ENCODE measurements around the gene TALDO1. TPM values are rescaled to one million over a fixed set of nuclear protein-coding genes. Genes with fewer than 3 reads are reported as not detected.

TALDO1 gene
- total RNA-seq, 2 donors from 2014 or later, result 132 to 232 TPM

DNA sequence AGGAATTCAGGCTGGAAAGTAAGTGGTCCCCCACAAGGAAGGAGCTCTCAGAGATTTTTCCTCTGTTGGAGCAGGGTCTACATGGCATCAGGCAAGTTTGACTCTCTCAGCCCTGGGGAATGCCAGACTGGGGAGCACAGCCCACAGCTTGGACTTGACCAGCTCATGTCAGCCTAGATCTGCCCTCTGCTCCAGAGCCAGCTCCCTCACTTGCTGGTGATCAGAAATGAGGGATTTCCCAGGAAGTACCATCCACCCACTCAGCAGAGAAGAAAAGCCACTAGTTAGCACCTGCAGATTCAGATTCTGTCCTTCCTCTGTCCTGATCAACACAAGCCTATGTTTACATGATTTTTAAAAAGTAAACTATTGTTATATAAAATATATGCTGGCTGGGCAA is 13.0 kb downstream of the TALDO1 start:
- H3K27me3 ChIP-seq (replicated peaks; ENCODE audit: insufficient read depth), result no peaks in the 10 kb centered on the region
- H3K27ac ChIP-seq, result no peak overlapping the region
- H3K4me1 ChIP-seq (ENCODE audit: control insufficient read depth in 1 of 2, low read depth in 2 of 2), result no peaks in the 10 kb centered on the region
- H3K4me3 ChIP-seq, result no peak overlapping the region
- DNase-seq (ENCODE audit: low spot score), result no peak
- TF ChIP-seq, protein P1, sequence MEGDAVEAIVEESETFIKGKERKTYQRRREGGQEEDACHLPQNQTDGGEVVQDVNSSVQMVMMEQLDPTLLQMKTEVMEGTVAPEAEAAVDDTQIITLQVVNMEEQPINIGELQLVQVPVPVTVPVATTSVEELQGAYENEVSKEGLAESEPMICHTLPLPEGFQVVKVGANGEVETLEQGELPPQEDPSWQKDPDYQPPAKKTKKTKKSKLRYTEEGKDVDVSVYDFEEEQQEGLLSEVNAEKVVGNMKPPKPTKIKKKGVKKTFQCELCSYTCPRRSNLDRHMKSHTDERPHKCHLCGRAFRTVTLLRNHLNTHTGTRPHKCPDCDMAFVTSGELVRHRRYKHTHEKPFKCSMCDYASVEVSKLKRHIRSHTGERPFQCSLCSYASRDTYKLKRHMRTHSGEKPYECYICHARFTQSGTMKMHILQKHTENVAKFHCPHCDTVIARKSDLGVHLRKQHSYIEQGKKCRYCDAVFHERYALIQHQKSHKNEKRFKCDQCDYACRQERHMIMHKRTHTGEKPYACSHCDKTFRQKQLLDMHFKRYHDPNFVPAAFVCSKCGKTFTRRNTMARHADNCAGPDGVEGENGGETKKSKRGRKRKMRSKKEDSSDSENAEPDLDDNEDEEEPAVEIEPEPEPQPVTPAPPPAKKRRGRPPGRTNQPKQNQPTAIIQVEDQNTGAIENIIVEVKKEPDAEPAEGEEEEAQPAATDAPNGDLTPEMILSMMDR (IDR thresholded peaks at IDR 0.05), result no peak
- peaks cover 47% of the 10 kb centered on the region for H3K36me3 ChIP-seq
- ATAC-seq (ENCODE audit: insufficient number of reproducible peaks, low FRiP score, low read depth), result no peak
- no peaks in the 10 kb centered on the region for H3K9me3 ChIP-seq

DNA sequence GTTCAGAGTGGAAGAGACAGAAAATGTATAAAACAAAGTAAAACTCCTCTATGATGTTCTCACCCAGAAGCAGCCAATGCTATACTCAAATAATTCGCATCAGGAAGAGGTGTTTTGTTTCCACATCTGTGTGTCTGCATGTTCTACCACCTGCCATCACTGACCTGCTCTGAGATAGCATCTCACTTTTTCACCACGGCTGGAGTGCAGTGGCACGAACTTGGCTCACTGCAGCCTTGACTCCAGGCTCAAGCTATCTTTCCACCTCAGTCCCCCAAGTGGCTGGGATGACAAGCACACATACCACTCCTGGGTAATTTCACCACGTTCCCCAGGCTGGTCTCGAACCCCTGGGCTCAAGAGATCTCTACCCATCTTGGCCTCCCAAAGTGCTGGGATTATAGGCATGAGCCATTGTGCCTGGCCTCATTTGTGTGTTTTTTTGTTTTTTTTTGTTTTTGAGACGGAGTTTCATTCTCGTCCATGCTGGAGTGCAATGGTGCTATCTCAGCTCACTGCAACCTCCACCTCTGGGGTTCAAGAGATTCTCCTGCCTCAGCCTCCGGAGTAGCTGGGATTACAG is 14.4 kb downstream of the TALDO1 start:
- no peaks in the 10 kb centered on the region for H3K27me3 ChIP-seq (replicated peaks; ENCODE audit: insufficient read depth)
- peaks cover 49% of the 10 kb centered on the region for H3K36me3 ChIP-seq
- TF ChIP-seq, protein P1 (IDR thresholded peaks at IDR 0.05), result no peak
- no peaks in the 10 kb centered on the region for H3K9me3 ChIP-seq
- H3K27ac ChIP-seq, result no peak overlapping the region
- no peaks in the 10 kb centered on the region for H3K4me1 ChIP-seq (ENCODE audit: control insufficient read depth in 1 of 2, low read depth in 2 of 2)
- H3K4me3 ChIP-seq, result no peak overlapping the region
- no peak for DNase-seq (ENCODE audit: low spot score)
- no peak for ATAC-seq (ENCODE audit: insufficient number of reproducible peaks, low FRiP score, low read depth)

DNA sequence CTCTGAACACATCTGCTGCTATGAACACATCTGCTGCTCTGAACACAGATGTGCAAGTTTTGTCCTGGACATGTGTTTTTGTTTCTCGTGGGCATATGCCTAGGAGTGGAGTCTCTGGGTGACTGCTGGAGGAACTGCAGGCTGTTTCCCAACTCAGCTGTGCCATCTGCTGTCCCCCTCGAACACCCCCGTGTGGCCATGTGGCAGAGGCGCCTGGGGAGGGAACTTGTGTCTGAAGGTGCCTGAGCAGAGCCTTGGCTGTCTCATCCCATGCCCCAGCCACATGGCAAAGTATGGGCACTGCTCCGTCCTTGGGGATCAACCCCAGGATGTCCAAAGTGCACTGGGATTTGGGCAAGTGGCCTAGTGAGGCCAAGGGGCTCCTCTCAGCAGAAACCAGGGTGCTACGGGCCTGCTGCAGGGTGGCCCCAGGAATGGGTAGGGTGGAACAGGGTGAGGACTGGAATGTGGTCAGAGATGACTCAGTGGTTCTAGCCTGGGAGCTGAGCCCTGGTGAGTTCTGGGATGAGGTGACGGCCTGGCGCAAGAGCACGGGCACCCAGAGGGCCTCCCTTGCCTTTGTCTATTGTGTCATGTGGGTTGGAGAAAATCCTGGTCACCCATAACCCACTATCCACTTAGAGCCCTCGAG is 15.3 kb downstream of the TALDO1 start:
- Histone ChIP-seq H3K4me3 (no peak overlapping the region), H3K36me3 (peaks cover 42% of the 10 kb centered on the region)
- no peak for ATAC-seq (ENCODE audit: insufficient number of reproducible peaks, low FRiP score, low read depth)

DNA sequence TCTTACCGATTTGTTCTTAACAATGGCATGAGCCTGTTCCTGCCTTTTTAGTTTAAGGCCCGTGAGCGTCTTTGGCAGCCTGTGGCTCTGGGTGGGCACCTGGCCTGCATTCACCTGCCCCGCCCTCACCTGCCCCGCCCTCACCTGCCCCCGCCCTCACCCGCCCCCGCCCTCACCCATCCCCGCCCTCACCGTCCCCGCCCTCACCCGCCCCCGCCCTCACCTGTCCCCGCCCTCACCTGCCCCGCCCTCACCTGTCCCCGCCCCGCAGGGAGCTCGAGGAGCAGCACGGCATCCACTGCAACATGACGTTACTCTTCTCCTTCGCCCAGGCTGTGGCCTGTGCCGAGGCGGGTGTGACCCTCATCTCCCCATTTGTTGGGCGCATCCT is 15.8 kb downstream of the TALDO1 start:
- TF ChIP-seq, protein P1 (IDR thresholded peaks at IDR 0.05), result no peak
- ATAC-seq (ENCODE audit: insufficient number of reproducible peaks, low FRiP score, low read depth), result no peak
- H3K36me3 ChIP-seq, result peaks cover 40% of the 10 kb centered on the region

More for the DNA sequence above, 15.3 kb downstream of the TALDO1 start:
- DNase-seq (ENCODE audit: low spot score), result no peak
- Histone ChIP-seq H3K4me1 (ENCODE audit: control insufficient read depth in 1 of 2, low read depth in 2 of 2) (no peaks in the 10 kb centered on the region), H3K9me3 (no peaks in the 10 kb centered on the region), H3K27ac (no peak overlapping the region), H3K27me3 (replicated peaks; ENCODE audit: insufficient read depth) (no peaks in the 10 kb centered on the region)
- TF ChIP-seq, protein P1 (IDR thresholded peaks at IDR 0.05), result no peak

DNA sequence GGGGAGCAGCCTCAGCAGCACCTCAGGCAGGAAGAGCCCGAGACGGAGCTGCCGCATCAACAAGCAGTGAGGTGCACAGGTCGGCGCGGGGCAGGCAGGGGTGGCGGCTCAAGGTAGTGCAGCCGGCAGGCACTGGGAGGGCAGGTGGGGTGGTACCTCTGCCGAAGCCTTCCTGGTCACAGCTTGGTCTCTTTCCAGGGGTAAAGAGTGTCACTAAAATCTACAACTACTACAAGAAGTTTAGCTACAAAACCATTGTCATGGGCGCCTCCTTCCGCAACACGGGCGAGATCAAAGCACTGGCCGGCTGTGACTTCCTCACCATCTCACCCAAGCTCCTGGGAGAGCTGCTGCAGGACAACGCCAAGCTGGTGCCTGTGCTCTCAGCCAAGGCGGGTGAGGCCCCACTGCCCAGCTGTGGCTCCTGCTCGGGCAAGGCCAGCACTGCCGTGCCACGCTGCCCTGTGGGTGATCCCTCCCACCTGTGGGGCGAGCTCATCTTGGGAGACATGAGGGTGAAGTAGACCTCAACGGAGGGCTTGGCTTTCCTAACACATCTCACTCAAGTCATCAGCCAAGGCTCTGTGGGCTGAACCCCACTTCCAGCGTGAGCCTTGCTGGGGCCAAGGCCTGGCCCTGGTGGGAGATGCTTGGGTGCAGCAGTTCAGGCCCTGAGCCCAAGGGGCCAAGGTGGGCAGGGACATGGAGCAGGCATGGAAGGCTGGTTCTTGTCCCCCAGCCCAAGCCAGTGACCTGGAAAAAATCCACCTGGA is 16.5 kb downstream of the TALDO1 start:
- Histone ChIP-seq H3K9me3 (no peaks in the 10 kb centered on the region), H3K36me3 (peaks cover 39% of the 10 kb centered on the region), H3K4me1 (ENCODE audit: control insufficient read depth in 1 of 2, low read depth in 2 of 2) (no peaks in the 10 kb centered on the region), H3K4me3 (no peak overlapping the region), H3K27me3 (replicated peaks; ENCODE audit: insufficient read depth) (no peaks in the 10 kb centered on the region), H3K27ac (no peak overlapping the region)
- no peak for ATAC-seq (ENCODE audit: insufficient number of reproducible peaks, low FRiP score, low read depth)
- no peak for DNase-seq (ENCODE audit: low spot score)
- TF ChIP-seq, protein P1 (IDR thresholded peaks at IDR 0.05), result no peak

More for the DNA sequence above, 15.8 kb downstream of the TALDO1 start:
- Histone ChIP-seq H3K9me3 (no peaks in the 10 kb centered on the region), H3K4me1 (ENCODE audit: control insufficient read depth in 1 of 2, low read depth in 2 of 2) (no peaks in the 10 kb centered on the region), H3K4me3 (no peak overlapping the region), H3K27ac (no peak overlapping the region), H3K27me3 (replicated peaks; ENCODE audit: insufficient read depth) (no peaks in the 10 kb centered on the region)
- no peak for DNase-seq (ENCODE audit: low spot score)

Data from thoracic aorta (tissue), 2 donors.